Smooth muscle cell (in vitro differentiated cells): ENCODE data around the gene MCM8. TPM values are rescaled to one million over a fixed set of nuclear protein-coding genes. Genes with fewer than 3 reads are reported as not detected.

Experiments
- DNase-seq: peaks from one replicate; lab custom pipeline; 2025; ENCODE audit not compliant: unreplicated experiment; lab: John Stamatoyannopoulos, UW
- H2AFZ ChIP-seq: fragments of 200-600 bp; sonication (generic); 2 replicates; pipeline ENCODE4 v1.6.0; 2016; ENCODE audit warnings: antibody characterized with exemption, low read depth, mild to moderate bottlenecking
- H3F3A ChIP-seq: fragments of 200-600 bp; sonication (generic); 2 replicates; pipeline ENCODE4 v1.6.0; 2017; ENCODE audit warnings: antibody characterized with exemption, low read depth
- H3K27ac ChIP-seq: fragments of 200-600 bp; sonication (generic); 2 replicates; pipeline ENCODE4 v1.5.1; 2016; ENCODE audit warnings: low read depth, mild to moderate bottlenecking
- H3K27me3 ChIP-seq: fragments of 200-600 bp; sonication (generic); 2 replicates; pipeline ENCODE4 v1.6.1; 2016; ENCODE audit warnings: low read depth, mild to moderate bottlenecking
- H3K36me3 ChIP-seq: fragments of 200-600 bp; sonication (generic); 2 replicates; pipeline ENCODE4 v1.5.1; 2016; ENCODE audit warnings: low read depth
- H3K4me1 ChIP-seq: fragments of 200-600 bp; sonication (generic); 2 replicates; pipeline ENCODE4 v1.5.1; 2016; ENCODE audit warnings: low read depth
- H3K4me2 ChIP-seq: fragments of 200-600 bp; sonication (generic); 2 replicates; pipeline ENCODE4 v1.6.0; 2016; ENCODE audit warnings: mild to moderate bottlenecking
- H3K4me3 ChIP-seq: fragments of 200-600 bp; sonication (generic); 2 replicates; pipeline ENCODE4 v1.5.1; 2016; ENCODE audit warnings: mild to moderate bottlenecking
- H3K79me2 ChIP-seq: fragments of 200-600 bp; sonication (generic); 2 replicates; pipeline ENCODE4 v1.6.0; 2016; ENCODE audit warnings: low read depth, mild to moderate bottlenecking
- H3K9ac ChIP-seq: fragments of 200-600 bp; sonication (generic); 2 replicates; pipeline ENCODE4 v1.6.0; 2016; ENCODE audit warnings: low read depth
- H3K9me3 ChIP-seq: fragments of 200-600 bp; sonication (generic); replicated peaks from 2 replicates; pipeline ENCODE4 v1.5.1; 2016; ENCODE audit warnings: low read depth
- H4K20me1 ChIP-seq: fragments of 200-600 bp; sonication (generic); 2 replicates; pipeline ENCODE4 v1.6.0; 2016; ENCODE audit warnings: low read depth
- CTCF ChIP-seq: fragments of 200-600 bp; sonication (generic); IDR thresholded peaks from 2 replicates; pipeline ENCODE4 v1.5.1; 2017; ENCODE audit warnings: borderline replicate concordance, mild to moderate bottlenecking, antibody characterized with exemption; ENCODE audit not compliant: insufficient read depth, poor library complexity, severe bottlenecking
- WGBS: methylation state at CpG from one replicate; pipeline ENCODE4 v1.1.7; 2016; ENCODE audit warnings: low lambda C conversion rate; 5-methylcytosine and 5-hydroxymethylcytosine counted together
- polyA plus RNA-seq: library from polyadenylated mRNA; unstranded; fragments of >200 nt; fragmentation: Nextera tagmentation; extraction: Ambion mirVana; gene quantifications from 2 replicates; pipeline ENCODE4 v1.2.1, GENCODE V29; 2016
- total RNA-seq: library from RNA; depleted of rRNA; stranded (reverse); fragments of >200 nt; gene quantifications from 2 replicates; pipeline ENCODE4 v1.2.3, GENCODE V29; 2014

The MCM8 gene
- total and polyA plus RNA-seq, 2 experiments from 2014 or later: 2.8 to 5.5 TPM

DNA sequence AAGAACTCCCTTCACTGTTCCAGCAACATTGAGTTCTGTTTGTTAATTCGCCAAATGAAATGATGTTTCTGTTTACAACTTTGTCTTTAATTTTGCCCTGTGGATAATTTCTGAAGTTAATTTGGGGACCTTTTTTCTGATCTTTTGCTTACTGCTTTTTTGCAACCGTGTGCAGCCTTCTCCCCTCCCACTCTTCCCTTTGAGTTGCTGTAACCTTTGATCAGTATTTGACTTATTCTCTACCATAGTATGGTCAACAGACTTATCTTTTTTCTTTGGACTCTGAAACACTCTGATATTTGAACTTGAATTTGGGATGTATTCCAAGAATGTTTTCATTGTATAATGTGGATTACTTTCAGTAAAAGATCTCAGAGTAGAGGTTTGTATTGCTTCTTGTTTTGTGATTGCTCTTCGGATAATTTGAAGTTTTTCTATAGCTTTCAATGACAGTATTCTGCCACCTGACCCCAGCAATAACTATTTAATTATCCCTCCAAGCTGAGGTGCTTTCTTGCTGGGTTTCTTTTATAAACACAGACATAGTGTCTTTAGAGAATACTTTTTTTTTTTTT is 57.2 kb downstream of the MCM8 start:
- Histone ChIP-seq H2AFZ (no peak overlapping the region), H3F3A (peaks cover 5% of the 10 kb centered on the region), H3K9ac (peak overlapping the region; percentile 72), H3K4me1 (peaks cover 35% of the 10 kb centered on the region), H4K20me1 (peaks cover 58% of the 10 kb centered on the region), H3K4me2 (peak overlapping the region; percentile 98), H3K27ac (peak overlapping the region; percentile 56), H3K79me2 (peaks cover 60% of the 10 kb centered on the region), H3K9me3 (no peaks in the 10 kb centered on the region), H3K36me3 (peaks cover 16% of the 10 kb centered on the region), H3K27me3 (no peaks in the 10 kb centered on the region), H3K4me3 (peak overlapping the region; percentile 89)
- no peak for DNase-seq
- WGBS: 63% methylated on average over 3 of the region's 3 CpGs
- TF ChIP-seq CTCF: no peak

DNA sequence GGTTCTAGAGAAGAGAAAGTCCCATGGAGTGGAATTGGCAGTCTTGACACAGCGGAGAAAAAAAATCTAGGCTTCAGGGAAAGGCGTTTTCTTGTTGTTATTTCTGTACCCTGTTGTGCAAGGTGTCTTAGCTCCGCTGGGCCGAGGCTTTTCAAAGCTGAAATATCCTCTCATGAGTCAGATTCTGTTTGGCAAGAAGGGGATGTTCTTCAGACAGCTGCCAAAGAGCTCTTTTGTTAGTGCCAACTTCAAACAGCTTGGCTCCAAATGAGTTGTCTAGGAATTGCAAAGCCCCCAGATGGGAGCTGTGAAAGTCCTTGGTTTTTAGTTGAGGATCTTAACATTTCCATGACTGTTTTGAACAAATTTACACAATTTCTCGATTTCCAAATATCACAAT is 57.8 kb downstream of the MCM8 start:
- Histone ChIP-seq H3K79me2 (peaks cover 66% of the 10 kb centered on the region), H3K4me1 (peaks cover 35% of the 10 kb centered on the region), H3K9me3 (no peaks in the 10 kb centered on the region), H3F3A (peaks cover 5% of the 10 kb centered on the region), H3K4me2 (peak overlapping the region; percentile 98), H4K20me1 (peaks cover 62% of the 10 kb centered on the region), H3K27ac (peak overlapping the region; percentile 56), H3K36me3 (peaks cover 16% of the 10 kb centered on the region), H3K27me3 (no peaks in the 10 kb centered on the region), H3K4me3 (peak overlapping the region; percentile 89), H2AFZ (no peak overlapping the region), H3K9ac (no peak overlapping the region)
- TF ChIP-seq CTCF: no peak
- no peak for DNase-seq
- WGBS: 34% methylated on average over 5 of the region's 5 CpGs

GRCh38 chr20:6012179-6012578 is 61.7 kb downstream of the MCM8 start:
- no peak overlapping the region for H3K4me3 ChIP-seq
- DNase-seq: no peak
- H3K27me3 ChIP-seq: no peaks in the 10 kb centered on the region
- peaks cover 21% of the 10 kb centered on the region for H3K36me3 ChIP-seq
- no peaks in the 10 kb centered on the region for H3K9me3 ChIP-seq
- H3K4me2 ChIP-seq: no peak overlapping the region
- no peak overlapping the region for H3K27ac ChIP-seq
- no peak overlapping the region for H3K9ac ChIP-seq
- H3F3A ChIP-seq: no peaks in the 10 kb centered on the region
- TF ChIP-seq CTCF: no peak
- peaks cover 83% of the 10 kb centered on the region for H4K20me1 ChIP-seq
- H3K4me1 ChIP-seq: peaks cover 16% of the 10 kb centered on the region
- peaks cover 79% of the 10 kb centered on the region for H3K79me2 ChIP-seq
- 67% methylated on average over 5 of the region's 5 CpGs for WGBS
- no peak overlapping the region for H2AFZ ChIP-seq

- 94% methylated on average over 3 of the region's 3 CpGs for WGBS
- Histone ChIP-seq H3K4me2 (no peak overlapping the region), H3K27me3 (no peaks in the 10 kb centered on the region), H3K9ac (no peak overlapping the region), H2AFZ (no peak overlapping the region), H4K20me1 (peaks cover 78% of the 10 kb centered on the region), H3K4me1 (no peaks in the 10 kb centered on the region), H3K36me3 (peaks cover 21% of the 10 kb centered on the region), H3F3A (no peaks in the 10 kb centered on the region), H3K4me3 (no peak overlapping the region), H3K79me2 (peaks cover 78% of the 10 kb centered on the region), H3K9me3 (no peaks in the 10 kb centered on the region), H3K27ac (no peak overlapping the region)
- TF ChIP-seq CTCF: no peak
- no peak for DNase-seq
Observed at GRCh38 chr20:6014017-6014416, 63.6 kb downstream of the MCM8 start.
